ENCODE results near the gene GPR78. TPM values are rescaled to one million over a fixed set of nuclear protein-coding genes. Genes with fewer than 3 reads are reported as not detected.

GPR78 gene, protein sequence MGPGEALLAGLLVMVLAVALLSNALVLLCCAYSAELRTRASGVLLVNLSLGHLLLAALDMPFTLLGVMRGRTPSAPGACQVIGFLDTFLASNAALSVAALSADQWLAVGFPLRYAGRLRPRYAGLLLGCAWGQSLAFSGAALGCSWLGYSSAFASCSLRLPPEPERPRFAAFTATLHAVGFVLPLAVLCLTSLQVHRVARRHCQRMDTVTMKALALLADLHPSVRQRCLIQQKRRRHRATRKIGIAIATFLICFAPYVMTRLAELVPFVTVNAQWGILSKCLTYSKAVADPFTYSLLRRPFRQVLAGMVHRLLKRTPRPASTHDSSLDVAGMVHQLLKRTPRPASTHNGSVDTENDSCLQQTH
- under 1 TPM in 1 of 2 donors, not detected in 1; 0.45 TPM for total RNA-seq

DNA sequence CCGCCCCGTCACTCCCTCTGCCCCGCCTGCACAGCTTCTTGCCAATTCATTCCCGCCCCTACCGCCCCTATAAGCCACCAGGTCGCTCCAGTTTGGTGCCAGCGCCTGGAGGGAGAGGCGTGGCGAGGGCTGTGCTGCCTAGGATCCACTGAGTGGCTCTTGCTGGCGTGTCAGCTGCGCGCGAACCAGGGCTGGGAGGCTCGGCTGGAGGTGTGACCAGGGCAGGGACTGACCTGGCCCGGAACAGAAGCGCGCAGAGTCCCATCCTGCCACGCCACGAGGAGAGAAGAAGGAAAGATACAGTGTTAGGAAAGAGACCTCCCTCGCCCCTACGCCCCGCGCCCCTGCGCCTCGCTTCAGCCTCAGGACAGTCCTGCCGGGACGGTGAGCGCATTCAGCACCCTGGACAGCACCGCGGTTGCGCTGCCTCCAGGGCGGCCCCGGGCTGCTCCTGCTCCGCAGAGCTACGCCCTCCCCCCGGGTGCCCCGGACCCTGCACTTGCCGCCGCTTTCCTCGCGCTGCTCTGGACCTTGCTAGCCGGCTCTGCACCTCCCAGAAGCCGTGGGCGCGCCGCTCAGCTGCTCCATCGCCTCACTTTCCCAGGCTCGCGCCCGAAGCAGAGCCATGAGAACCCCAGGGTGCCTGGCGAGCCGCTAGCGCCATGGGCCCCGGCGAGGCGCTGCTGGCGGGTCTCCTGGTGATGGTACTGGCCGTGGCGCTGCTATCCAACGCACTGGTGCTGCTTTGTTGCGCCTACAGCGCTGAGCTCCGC lies at the start of gene GPR78:
GPR78 (plus strand) TSS at position 72 of the 773 bp plus-strand sequence; CDS start at position 663, 591 bp downstream.
- no peak for DNase-seq (ENCODE audit: low spot score)
- Histone ChIP-seq H3K9me3 (no peaks in the 10 kb centered on the region), H3K27ac (no peak within 1 kb of the TSS), H3K4me1 (replicated peaks) (no peaks in the 10 kb centered on the region), H3K27me3 (replicated peaks; ENCODE audit: insufficient read depth) (peaks cover 20% of the 10 kb centered on the region), H3K4me3 (no peak within 1 kb of the TSS), H3K36me3 (no peaks in the 10 kb centered on the region)
- intact Hi-C loops (cut with DNase I) = no loop called here
- WGBS = 4% methylated on average over 61 of the region's 63 CpGs
- TF ChIP-seq, protein P1, sequence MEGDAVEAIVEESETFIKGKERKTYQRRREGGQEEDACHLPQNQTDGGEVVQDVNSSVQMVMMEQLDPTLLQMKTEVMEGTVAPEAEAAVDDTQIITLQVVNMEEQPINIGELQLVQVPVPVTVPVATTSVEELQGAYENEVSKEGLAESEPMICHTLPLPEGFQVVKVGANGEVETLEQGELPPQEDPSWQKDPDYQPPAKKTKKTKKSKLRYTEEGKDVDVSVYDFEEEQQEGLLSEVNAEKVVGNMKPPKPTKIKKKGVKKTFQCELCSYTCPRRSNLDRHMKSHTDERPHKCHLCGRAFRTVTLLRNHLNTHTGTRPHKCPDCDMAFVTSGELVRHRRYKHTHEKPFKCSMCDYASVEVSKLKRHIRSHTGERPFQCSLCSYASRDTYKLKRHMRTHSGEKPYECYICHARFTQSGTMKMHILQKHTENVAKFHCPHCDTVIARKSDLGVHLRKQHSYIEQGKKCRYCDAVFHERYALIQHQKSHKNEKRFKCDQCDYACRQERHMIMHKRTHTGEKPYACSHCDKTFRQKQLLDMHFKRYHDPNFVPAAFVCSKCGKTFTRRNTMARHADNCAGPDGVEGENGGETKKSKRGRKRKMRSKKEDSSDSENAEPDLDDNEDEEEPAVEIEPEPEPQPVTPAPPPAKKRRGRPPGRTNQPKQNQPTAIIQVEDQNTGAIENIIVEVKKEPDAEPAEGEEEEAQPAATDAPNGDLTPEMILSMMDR (IDR thresholded peaks at IDR 0.05) = no peak
- TF ChIP-seq POLR2A (IDR thresholded peaks at IDR 0.05) (no peak), POLR2AphosphoS5 (IDR thresholded peaks at IDR 0.05) (no peak)

DNA sequence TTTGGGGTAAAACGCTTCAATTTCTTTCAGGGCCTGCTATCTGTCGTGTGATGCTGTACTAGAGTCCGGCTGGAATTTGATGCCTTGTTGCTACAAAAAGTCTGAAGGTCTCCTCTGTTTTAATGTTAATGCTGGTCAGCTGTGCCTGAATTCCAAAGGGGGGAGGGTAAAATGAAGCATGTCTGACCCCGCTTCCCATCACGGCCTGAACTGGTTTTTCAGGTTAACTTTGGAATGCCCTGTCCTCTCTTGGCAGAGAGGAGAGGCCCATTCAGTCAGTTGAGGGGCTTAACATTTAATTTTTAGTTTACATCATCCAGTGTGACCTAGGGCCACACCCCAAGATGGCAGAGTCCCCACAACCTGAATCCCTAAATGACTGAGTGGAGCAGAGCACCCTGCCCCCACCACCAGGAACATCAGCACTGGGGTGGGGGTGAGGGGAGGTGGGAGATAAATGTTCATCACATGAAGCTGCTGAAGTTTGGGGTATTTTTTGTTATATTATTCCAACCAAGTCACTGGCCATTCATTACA lies 47.9 kb upstream of the GPR78 start:
- peaks cover 15% of the 10 kb centered on the region for H3K4me1 ChIP-seq (replicated peaks)
- H3K9me3 ChIP-seq = no peaks in the 10 kb centered on the region
- H3K27ac ChIP-seq = no peak overlapping the region
- no peak overlapping the region for H3K4me3 ChIP-seq
- TF ChIP-seq POLR2AphosphoS5 (IDR thresholded peaks at IDR 0.05) (no peak), POLR2A (IDR thresholded peaks at IDR 0.05) (no peak)
- TF ChIP-seq, protein P1 (IDR thresholded peaks at IDR 0.05) = no peak
- WGBS = 46% methylated on average over 5 of the region's 5 CpGs
- H3K36me3 ChIP-seq = no peaks in the 10 kb centered on the region
- no peaks in the 10 kb centered on the region for H3K27me3 ChIP-seq (replicated peaks; ENCODE audit: insufficient read depth)
- no peak for DNase-seq (ENCODE audit: low spot score)
- intact Hi-C loops (cut with DNase I) = no loop called here

DNA sequence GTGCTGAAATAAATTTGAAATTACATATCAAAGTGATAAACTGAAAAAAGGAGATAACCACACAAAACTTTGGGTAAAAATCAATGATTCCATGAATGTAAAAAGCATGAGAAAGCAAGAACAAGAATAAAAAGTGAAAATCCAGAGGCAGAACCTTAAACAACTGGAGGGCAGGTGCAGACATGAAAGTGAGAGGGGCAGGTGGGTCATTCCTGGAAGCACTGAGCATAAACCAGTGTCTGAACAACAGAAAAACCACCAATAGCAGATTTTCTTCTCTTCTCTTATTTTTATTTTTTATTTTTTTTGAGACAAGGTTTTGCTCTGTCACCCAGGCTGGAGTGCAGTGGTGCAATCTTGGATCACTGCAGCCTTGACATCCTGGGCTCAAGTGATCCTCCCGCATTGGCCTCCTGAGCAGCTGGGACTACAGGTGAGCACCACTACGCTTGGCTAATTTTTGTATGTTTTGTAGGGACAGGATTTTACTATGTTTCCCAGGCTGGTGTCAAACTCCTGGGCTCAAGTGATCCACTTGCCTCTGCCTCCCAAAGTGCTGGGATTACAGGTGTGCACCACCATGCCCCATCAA lies 46.8 kb upstream of the GPR78 start:
- intact Hi-C loops (cut with DNase I) = no loop called here
- TF ChIP-seq POLR2AphosphoS5 (IDR thresholded peaks at IDR 0.05) (no peak), POLR2A (IDR thresholded peaks at IDR 0.05) (no peak)
- TF ChIP-seq, protein P1 (IDR thresholded peaks at IDR 0.05) = no peak
- DNase-seq (ENCODE audit: low spot score) = no peak
- Histone ChIP-seq H3K27ac (peak overlapping the region; percentile 81 to 82), H3K9me3 (no peaks in the 10 kb centered on the region), H3K4me1 (replicated peaks) (peaks cover 16% of the 10 kb centered on the region), H3K27me3 (replicated peaks; ENCODE audit: insufficient read depth) (no peaks in the 10 kb centered on the region), H3K36me3 (no peaks in the 10 kb centered on the region), H3K4me3 (no peak overlapping the region)
- WGBS = 97% methylated on average over 2 of the region's 2 CpGs

DNA sequence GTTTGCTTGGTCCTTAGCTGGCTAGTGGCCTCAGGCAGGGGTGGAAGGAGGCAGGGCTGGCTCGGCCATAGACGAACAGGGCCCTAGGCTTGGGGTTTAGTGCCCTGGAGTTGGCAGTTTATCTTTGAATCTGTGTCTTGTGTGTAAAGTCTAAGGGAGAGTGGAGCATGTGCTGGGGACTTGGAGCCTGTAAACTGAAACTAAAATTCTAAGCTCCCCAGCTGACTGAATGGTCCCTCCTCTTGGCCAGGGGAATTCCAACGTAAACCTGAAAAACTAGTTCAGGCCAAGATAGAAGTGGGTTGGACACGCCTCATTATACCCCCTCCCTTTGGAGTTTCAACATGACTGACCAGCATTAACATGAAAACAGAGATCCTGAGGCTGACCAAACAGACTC lies 46.1 kb upstream of the GPR78 start:
- Histone ChIP-seq H3K27me3 (replicated peaks; ENCODE audit: insufficient read depth) (no peaks in the 10 kb centered on the region), H3K36me3 (no peaks in the 10 kb centered on the region), H3K4me3 (peak overlapping the region in 1 of 2 donors; percentile 8), H3K4me1 (replicated peaks) (peaks cover 16% of the 10 kb centered on the region), H3K9me3 (no peaks in the 10 kb centered on the region), H3K27ac (peak overlapping the region; percentile 81 to 82)
- TF ChIP-seq POLR2AphosphoS5 (IDR thresholded peaks at IDR 0.05) (peak; percentile 94), POLR2A (IDR thresholded peaks at IDR 0.05) (no peak)
- TF ChIP-seq, protein P1 (IDR thresholded peaks at IDR 0.05) = no peak
- intact Hi-C loops (cut with DNase I) = no loop called here
- 13% methylated on average over 4 of the region's 4 CpGs for WGBS
- DNase-seq (ENCODE audit: low spot score) = peak; percentile 82

Measured in prostate gland (tissue), 2 donors.